ENCODE measurements around the gene NRAP.

DNA sequence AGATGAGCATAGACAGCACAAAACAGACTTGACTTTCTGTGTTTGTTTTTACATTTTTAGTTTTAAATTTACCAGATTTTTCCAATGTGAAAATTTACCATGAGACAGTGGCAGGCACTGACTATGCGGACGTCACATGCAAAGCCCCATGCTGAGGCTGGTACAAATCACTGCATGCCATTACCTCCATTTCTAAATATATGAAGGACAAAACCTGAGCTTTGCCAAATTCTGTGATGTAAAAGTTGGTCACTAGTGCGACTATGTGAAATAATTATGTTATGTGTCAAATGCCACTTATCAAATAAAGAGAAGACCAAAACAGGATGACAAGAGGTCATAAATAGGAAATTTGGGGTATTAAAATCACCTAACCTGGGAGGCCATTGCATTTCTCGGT is 22.1 kb downstream of the NRAP start:
- TF ChIP-seq CTCF (IDR thresholded peaks at IDR 0.05) (no peak), POLR2A (IDR thresholded peaks at IDR 0.05) (no peak), POLR2AphosphoS5 (IDR thresholded peaks at IDR 0.05) (no peak), EP300 (IDR thresholded peaks at IDR 0.05) (no peak)
